Measurements from ENCODE around the gene SUGCT.

Gene SUGCT

DNA sequence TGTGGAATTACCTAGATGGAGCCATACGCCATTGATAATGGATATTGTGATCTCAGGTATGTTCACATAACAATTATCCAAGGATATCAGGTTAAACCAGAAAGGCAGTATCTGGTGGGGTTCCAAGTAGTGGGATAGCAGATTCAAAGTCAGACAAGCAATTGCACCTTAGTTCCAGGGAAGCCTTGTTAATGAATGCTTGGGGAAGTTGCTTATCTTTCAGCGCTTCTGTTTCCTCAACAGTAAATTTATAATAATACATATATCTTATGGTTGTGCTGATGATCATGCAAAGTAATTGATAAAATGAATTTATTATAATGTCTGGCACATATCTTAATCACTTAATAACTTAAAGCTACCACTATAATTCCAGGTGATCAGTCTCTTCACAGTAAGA lies 290.9 kb downstream of the SUGCT start:
- no peaks in the 10 kb centered on the region for H3K9me3 Mint-ChIP-seq
- no peak overlapping the region for H3K4me3 Mint-ChIP-seq
- H3K27me3 Mint-ChIP-seq (ENCODE audit: low read depth) = no peaks in the 10 kb centered on the region
- H3K4me1 Mint-ChIP-seq (ENCODE audit: low read depth) = no peaks in the 10 kb centered on the region
- no peak overlapping the region for H3K27ac Mint-ChIP-seq
- H3K36me3 Mint-ChIP-seq (ENCODE audit: low read depth) = no peaks in the 10 kb centered on the region

DNA sequence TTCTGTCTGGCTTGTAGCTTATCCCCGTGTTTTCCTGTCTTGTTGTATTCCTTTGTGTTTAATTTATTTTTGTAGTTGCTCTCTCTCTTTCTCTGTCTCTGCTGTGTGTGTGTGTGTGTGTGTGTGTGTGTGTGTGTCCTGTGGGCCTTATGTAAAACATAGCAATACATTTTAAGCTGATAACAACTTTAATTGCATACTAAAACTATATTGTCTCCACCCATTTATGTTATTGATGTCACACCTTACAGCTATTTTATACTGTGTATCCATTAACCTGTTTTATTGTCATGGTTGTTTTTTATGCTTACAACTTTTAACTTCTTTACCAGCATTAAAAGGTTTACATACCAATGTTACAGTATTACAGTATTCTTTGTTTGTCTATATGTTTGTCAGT lies 293.6 kb downstream of the SUGCT start:
- Mint-ChIP-seq H3K4me1 (ENCODE audit: low read depth) (no peaks in the 10 kb centered on the region), H3K27me3 (ENCODE audit: low read depth) (no peaks in the 10 kb centered on the region), H3K27ac (no peak overlapping the region), H3K9me3 (peaks cover 4% of the 10 kb centered on the region), H3K36me3 (ENCODE audit: low read depth) (no peaks in the 10 kb centered on the region), H3K4me3 (no peak overlapping the region)

DNA sequence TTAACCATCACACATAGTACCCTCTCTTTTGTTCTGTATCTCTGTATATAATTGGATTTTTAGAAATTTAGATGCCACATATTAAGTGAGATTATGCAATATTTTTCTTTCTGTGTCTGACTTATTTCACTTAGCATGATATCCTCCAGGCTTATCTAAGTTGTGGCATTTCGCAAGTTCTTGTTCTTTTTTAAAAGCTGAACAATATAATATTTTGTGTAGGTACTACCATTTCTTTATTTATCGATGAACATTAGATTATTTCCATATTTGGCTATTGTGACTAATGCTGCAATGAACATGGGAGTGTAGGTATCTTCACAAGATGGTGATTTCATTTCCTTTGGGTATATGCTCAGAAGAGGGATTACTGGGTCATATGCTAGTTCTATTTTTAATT lies 295.0 kb downstream of the SUGCT start:
- Mint-ChIP-seq H3K9me3 (peaks cover 4% of the 10 kb centered on the region), H3K4me3 (no peak overlapping the region), H3K4me1 (ENCODE audit: low read depth) (no peaks in the 10 kb centered on the region), H3K27me3 (ENCODE audit: low read depth) (no peaks in the 10 kb centered on the region), H3K27ac (no peak overlapping the region), H3K36me3 (ENCODE audit: low read depth) (no peaks in the 10 kb centered on the region)

DNA sequence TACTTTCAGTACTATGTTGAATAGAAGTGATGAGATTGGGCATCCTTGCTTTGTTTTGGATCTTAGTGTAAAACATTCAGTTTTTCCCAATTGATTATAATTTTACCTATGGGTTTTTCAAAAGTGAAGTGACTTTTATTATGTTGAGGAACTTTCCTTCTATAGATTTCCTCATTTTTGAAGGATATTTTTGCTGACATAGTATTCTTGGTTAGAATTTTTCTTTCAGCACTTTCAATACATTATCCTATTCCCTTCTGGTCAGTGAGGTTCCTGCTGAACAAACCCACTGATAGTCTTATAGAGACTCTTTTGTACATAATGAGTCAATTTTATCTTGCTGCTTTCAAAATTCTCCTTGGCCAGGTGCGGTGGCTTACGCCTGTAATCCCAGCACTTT lies 297.2 kb downstream of the SUGCT start:
- Mint-ChIP-seq H3K27me3 (ENCODE audit: low read depth) (no peaks in the 10 kb centered on the region), H3K4me3 (no peak overlapping the region), H3K9me3 (peaks cover 4% of the 10 kb centered on the region), H3K27ac (no peak overlapping the region), H3K36me3 (ENCODE audit: low read depth) (no peaks in the 10 kb centered on the region), H3K4me1 (ENCODE audit: low read depth) (no peaks in the 10 kb centered on the region)

DNA sequence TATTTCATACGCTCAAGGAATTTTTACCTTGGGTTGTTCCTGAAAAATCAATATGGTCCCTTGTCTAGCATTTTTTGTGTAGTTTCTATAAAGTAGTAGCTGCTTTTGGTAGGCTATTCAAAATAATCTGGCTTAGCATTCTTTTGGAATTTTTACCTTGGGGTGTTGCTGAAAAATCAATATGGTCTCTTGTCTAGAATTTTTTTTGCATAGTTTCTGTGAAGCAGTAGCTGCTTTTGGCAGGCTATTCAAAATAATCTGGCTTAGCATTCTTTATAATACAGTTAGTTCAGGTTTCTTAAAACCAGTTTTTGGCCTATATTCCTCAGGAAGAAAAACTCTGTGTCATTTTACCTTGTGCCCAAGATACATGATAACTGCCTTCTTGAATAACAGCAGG lies 301.9 kb downstream of the SUGCT start:
- Mint-ChIP-seq H3K4me3 (no peak overlapping the region), H3K36me3 (ENCODE audit: low read depth) (no peaks in the 10 kb centered on the region), H3K4me1 (ENCODE audit: low read depth) (no peaks in the 10 kb centered on the region), H3K27me3 (ENCODE audit: low read depth) (no peaks in the 10 kb centered on the region), H3K27ac (no peak overlapping the region), H3K9me3 (peaks cover 11% of the 10 kb centered on the region)

DNA sequence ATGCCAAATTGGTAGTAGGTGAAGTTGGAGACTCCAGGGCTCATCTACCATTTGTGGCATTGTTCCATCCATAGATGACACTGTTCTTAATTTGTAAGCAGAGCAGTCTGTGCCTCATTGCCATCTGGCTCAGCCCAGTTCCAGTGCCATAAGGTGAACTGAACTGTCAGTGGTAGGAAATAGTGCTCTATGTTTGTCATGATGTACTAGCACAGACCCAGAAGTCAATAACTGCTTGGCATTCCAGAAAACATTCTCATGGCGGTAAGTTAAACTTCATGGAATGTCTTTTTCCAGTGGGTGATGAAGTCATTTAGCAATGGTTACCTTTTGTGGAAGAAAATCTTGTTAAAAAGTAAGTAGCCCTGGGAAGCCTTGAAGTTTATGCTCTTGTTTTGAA lies 302.7 kb downstream of the SUGCT start:
- no peaks in the 10 kb centered on the region for H3K36me3 Mint-ChIP-seq (ENCODE audit: low read depth)
- H3K9me3 Mint-ChIP-seq = peaks cover 14% of the 10 kb centered on the region
- no peaks in the 10 kb centered on the region for H3K27me3 Mint-ChIP-seq (ENCODE audit: low read depth)
- no peak overlapping the region for H3K4me3 Mint-ChIP-seq
- no peaks in the 10 kb centered on the region for H3K4me1 Mint-ChIP-seq (ENCODE audit: low read depth)
- no peak overlapping the region for H3K27ac Mint-ChIP-seq

DNA sequence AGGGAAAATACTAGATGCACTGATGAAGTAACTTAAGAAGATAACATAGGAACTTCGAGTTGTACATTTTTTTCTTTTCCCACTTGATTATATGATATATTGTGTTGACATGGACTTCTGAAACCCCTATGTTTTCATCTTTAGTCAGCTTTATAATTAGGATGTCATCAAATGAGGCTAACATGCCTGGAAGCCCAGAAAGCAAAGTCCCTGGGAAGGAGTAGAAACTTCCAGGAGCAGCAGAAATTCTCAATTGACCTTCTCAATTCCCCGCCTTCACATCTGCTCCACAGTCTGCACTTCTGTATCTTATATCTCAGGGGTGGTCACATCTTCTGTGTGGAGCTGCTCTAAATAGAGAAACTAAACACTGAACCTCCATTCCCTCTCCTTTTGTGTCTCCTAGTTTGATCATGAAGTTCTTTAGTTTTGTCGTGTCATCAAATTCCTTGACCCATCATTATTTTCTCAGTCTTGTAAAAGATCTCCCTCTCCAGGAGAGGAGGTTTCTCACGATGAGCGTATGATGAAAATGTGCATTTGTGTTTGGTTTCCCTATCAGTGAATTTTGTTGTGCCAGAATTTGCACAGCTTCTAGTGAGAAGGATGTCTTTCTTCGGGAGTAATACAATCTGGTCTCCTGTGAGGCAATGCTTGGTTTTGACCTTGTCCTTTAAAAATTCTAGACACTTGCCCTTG lies 303.3 kb downstream of the SUGCT start:
- Mint-ChIP-seq H3K27me3 (ENCODE audit: low read depth) (no peaks in the 10 kb centered on the region), H3K9me3 (peaks cover 10% of the 10 kb centered on the region), H3K4me1 (ENCODE audit: low read depth) (no peaks in the 10 kb centered on the region), H3K27ac (no peak overlapping the region), H3K36me3 (ENCODE audit: low read depth) (no peaks in the 10 kb centered on the region), H3K4me3 (no peak overlapping the region)

DNA sequence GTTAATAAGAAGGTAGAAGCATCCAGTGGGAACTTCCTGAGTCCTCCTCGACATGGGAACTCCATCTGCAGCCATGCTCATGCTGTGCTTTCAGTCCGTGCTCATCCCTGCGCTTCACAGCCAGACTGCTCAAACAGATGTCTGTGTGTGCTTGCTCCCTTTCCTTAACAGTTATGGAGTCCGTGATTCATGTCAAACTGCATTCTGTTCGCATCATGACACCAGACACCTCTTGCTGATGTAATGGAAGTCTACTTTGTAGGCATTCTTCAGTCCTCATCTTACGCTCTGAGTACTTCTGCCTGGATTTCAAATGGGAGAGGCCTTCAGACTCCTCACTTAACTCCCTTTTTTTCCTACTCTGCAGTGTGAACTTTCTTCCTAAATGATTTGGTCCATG lies 304.9 kb downstream of the SUGCT start:
- no peaks in the 10 kb centered on the region for H3K36me3 Mint-ChIP-seq (ENCODE audit: low read depth)
- H3K4me1 Mint-ChIP-seq (ENCODE audit: low read depth) = no peaks in the 10 kb centered on the region
- H3K4me3 Mint-ChIP-seq = no peak overlapping the region
- H3K27me3 Mint-ChIP-seq (ENCODE audit: low read depth) = no peaks in the 10 kb centered on the region
- peaks cover 10% of the 10 kb centered on the region for H3K9me3 Mint-ChIP-seq
- H3K27ac Mint-ChIP-seq = no peak overlapping the region

DNA sequence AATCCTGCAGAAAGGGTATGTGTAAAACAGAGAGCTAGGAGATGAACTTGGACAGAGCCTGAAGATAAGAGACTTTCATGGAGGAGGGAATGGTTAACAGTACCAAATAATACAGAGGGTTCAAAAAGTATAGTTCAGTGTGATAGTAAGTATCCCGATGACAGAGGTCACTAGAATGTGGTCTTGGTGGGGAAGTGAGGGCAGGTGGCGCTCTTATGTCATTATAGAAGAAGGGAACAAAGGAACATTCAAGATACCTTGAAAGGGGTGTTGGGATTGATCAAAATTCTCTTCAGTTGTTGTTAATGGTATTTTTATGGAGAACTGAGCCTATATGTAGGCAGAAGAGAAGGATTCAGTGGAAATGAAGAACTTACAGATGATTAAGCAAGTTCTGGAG lies 312.5 kb downstream of the SUGCT start:
- H3K4me3 Mint-ChIP-seq = no peak overlapping the region
- H3K27ac Mint-ChIP-seq = no peak overlapping the region
- no peaks in the 10 kb centered on the region for H3K36me3 Mint-ChIP-seq (ENCODE audit: low read depth)
- no peaks in the 10 kb centered on the region for H3K4me1 Mint-ChIP-seq (ENCODE audit: low read depth)
- H3K9me3 Mint-ChIP-seq = no peaks in the 10 kb centered on the region
- no peaks in the 10 kb centered on the region for H3K27me3 Mint-ChIP-seq (ENCODE audit: low read depth)

DNA sequence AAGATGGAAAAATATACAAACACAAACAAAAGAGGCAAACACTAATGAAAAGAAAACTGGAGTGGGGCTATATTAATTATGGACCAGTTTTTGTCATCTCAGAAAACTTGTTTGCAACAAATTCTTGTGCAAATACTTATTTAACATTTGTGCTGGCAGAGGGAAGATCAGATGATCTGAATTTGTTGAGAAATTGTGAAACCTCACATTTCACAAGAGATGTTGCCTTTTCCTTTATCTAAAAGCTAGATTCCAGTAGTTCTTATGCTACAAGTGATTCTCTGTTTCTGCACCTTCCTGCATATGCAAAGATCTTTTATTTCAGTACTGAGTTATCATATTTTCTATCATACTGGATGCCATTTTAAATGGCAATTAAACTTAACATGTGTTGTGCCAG lies 320.7 kb downstream of the SUGCT start:
- no peaks in the 10 kb centered on the region for H3K27me3 Mint-ChIP-seq (ENCODE audit: low read depth)
- H3K27ac Mint-ChIP-seq = no peak overlapping the region
- no peaks in the 10 kb centered on the region for H3K9me3 Mint-ChIP-seq
- no peaks in the 10 kb centered on the region for H3K36me3 Mint-ChIP-seq (ENCODE audit: low read depth)
- no peak overlapping the region for H3K4me3 Mint-ChIP-seq
- no peaks in the 10 kb centered on the region for H3K4me1 Mint-ChIP-seq (ENCODE audit: low read depth)

DNA sequence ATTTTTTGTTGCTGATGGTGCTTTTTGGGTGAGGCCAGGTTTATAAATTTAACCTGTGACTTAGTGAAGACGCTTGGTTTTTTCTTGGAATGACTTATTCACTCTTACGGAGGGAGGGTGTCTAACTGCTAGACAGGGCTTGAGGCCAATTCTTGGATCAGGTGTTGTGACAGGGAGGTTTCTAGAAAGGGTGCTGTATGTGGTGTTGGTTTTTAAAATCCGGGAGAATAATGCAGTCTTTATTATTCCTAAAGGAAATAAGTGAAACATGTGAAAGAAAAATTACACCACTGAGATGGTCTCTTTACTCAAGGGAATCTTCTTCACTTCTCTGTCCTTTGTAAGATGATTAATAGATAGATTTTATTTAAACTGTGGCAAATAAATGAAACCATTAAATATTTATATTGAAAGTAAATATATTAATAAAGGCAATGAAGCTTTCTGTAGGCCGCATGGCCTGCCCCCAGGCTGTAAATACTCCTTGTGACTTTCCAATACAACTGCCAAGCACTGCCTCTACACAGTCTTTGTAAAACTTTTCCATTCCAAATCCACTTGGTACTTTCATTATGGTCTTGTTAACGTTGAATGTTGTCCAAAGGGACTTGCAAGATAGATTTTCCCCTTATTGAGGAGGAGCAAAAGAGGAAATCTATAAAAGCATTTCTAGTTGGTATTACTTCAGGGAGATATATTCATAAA lies 323.1 kb downstream of the SUGCT start:
- Mint-ChIP-seq H3K27me3 (ENCODE audit: low read depth) (no peaks in the 10 kb centered on the region), H3K27ac (no peak overlapping the region), H3K9me3 (no peaks in the 10 kb centered on the region), H3K4me1 (ENCODE audit: low read depth) (no peaks in the 10 kb centered on the region), H3K36me3 (ENCODE audit: low read depth) (no peaks in the 10 kb centered on the region), H3K4me3 (no peak overlapping the region)

DNA sequence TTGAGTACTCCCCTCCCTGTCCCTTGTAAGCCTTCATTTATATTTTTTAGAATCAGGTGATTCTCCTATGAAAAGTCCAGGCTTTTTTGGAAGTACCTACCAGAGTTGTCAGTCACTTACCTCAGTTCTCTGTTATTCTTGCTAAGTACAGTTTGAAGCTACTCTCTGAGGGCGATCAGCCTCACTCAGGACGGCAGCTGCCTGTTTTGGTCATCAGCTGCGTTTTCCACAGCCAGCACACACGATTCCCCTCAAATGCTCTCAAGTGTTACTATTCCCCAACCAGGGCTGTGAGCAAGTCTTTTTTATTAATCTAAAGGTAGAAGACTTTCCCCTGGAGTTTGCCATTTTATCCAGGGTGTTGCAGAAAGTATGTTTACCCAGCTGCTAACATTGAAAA lies 328.6 kb downstream of the SUGCT start:
- H3K27ac Mint-ChIP-seq = no peak overlapping the region
- H3K27me3 Mint-ChIP-seq (ENCODE audit: low read depth) = no peaks in the 10 kb centered on the region
- H3K9me3 Mint-ChIP-seq = no peaks in the 10 kb centered on the region
- H3K4me3 Mint-ChIP-seq = no peak overlapping the region
- no peaks in the 10 kb centered on the region for H3K4me1 Mint-ChIP-seq (ENCODE audit: low read depth)
- H3K36me3 Mint-ChIP-seq (ENCODE audit: low read depth) = no peaks in the 10 kb centered on the region

DNA sequence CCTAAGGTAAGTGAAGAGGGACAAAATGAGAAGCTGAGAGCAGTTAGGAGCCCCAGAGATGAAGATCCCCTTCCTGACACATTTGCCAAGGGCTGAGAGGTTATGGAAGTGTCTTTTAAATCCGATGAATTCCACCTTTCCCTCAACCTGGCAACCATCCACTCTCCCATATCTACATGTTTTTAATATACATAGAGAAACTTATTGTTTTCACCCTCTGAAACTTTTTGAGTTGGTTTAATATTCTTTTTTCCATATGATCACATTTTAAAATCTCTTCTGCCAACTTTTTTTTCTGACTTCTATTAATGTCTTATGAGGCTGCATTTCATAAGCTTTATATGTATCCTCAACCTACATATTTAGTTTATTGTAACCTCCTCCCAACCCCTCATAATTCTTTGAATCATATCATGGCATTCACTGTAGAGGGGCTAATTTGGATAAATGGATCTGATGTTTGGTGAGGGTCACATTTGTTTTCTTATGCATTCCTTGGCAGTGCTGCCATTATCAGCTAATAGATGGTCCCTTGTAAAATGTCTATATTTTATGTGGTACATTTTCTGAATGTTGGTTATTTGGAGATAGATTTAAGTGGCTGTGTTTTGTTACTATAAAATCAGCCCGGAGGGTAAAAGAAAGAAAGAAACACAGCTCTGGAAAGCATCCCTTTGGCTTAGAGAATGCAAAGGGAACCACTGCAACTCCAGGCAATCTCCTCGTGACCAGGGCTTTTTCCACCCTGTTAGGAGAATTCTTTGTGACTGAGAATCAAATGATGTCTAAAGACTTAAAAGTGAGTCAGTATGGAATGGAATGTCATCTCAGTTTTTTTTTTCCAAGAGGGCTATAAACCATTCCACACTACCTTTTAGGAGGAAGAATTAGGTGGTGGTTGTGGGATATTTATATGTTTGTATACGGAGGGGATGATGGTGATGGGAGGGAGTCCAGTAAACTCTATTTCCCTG lies 334.4 kb downstream of the SUGCT start:
- Mint-ChIP-seq H3K36me3 (ENCODE audit: low read depth) (no peaks in the 10 kb centered on the region), H3K27ac (no peak overlapping the region), H3K4me1 (ENCODE audit: low read depth) (no peaks in the 10 kb centered on the region), H3K27me3 (ENCODE audit: low read depth) (no peaks in the 10 kb centered on the region), H3K4me3 (no peak overlapping the region), H3K9me3 (no peaks in the 10 kb centered on the region)

DNA sequence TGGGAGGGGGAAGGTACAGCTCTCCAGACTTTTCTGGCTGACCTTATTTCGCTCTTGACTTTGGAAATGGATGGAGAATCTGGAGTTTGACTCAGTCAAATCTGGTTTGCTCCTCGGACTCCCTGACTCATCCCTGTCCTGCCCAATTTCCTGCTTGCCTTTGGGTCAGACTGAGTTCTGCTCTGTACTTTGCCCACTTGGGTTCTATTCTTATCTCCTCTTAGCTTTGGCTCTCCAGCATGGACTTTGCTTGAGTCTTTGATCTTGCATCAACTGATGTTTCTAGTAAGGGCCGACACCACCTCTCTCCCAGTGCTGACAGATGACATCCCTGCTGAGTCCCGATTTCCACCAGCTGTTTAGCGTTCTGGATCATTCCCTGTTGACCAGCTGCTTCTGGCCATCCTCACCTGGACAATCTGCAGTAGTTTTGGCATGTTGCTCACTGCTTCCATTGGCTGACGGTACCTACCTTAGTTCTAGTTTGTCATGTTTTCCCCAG lies 335.3 kb downstream of the SUGCT start:
- no peak overlapping the region for H3K4me3 Mint-ChIP-seq
- H3K4me1 Mint-ChIP-seq (ENCODE audit: low read depth) = peaks cover 2% of the 10 kb centered on the region
- no peaks in the 10 kb centered on the region for H3K36me3 Mint-ChIP-seq (ENCODE audit: low read depth)
- H3K27me3 Mint-ChIP-seq (ENCODE audit: low read depth) = no peaks in the 10 kb centered on the region
- no peak overlapping the region for H3K27ac Mint-ChIP-seq
- no peaks in the 10 kb centered on the region for H3K9me3 Mint-ChIP-seq

Data from T-helper 1 cell treated with Interleukin-12 subunit alpha and Interleukin-12 subunit beta and Interleukin-4 antibody, amounts not matched to agents 30 μg/mL and 1 μg/mL, for 36 hours (primary cell).